GM19452 (cell line): ENCODE measurements around the gene SHC1.
A peak's percentile ranks its signal among the peaks of the same experiment; 100 is the strongest.

Experiments
- ATAC-seq: cut with Tn5 transposase; IDR thresholded peaks from one replicate; pipeline ENCODE4 v1.9.1; 2021; ENCODE audit not compliant: unreplicated experiment

SHC1 gene

GRCh38 chr1:154958681-154959425 lies 11.7 kb downstream of the SHC1 start:
- ATAC-seq, result no peak

GRCh38 chr1:154958036-154958435 lies 12.5 kb downstream of the SHC1 start:
- ATAC-seq, result no peak

- ATAC-seq, result no peak
Observed at GRCh38 chr1:154957091-154957657, 13.4 kb downstream of the SHC1 start.

- ATAC-seq, result no peak
Observed at GRCh38 chr1:154956544-154956941, 14.0 kb downstream of the SHC1 start.

- ATAC-seq, result peak; percentile 58
Observed at GRCh38 chr1:154955718-154956543, 14.6 kb downstream of the SHC1 start, which contains the start of gene PBXIP1. Gene PBXIP1 (minus strand): TSS chr1:154956099. CDS start chr1:154953721, 2,378 bp downstream.

- ATAC-seq, result peak; percentile 55
Observed at GRCh38 chr1:154955039-154955717, 15.4 kb downstream of the SHC1 start.

- ATAC-seq, result no peak
Observed at GRCh38 chr1:154954541-154954940, 16.0 kb downstream of the SHC1 start.

- ATAC-seq, result no peak
Observed at GRCh38 chr1:154953611-154954038, 16.9 kb downstream of the SHC1 start.

- ATAC-seq, result no peak
Observed at GRCh38 chr1:154952664-154953063, 17.9 kb downstream of the SHC1 start.

- no peak for ATAC-seq
Observed at GRCh38 chr1:154951901-154952657, 18.5 kb downstream of the SHC1 start.

GRCh38 chr1:154948079-154948478 lies 22.5 kb downstream of the SHC1 start:
- no peak for ATAC-seq

GRCh38 chr1:154945962-154946850 lies 24.3 kb downstream of the SHC1 start:
- no peak for ATAC-seq

- ATAC-seq, result no peak
Observed at GRCh38 chr1:154945160-154945961, 25.2 kb downstream of the SHC1 start.

- no peak for ATAC-seq
Observed at GRCh38 chr1:154944401-154945159, 26.0 kb downstream of the SHC1 start.

GRCh38 chr1:154943649-154944400 lies 26.7 kb downstream of the SHC1 start:
- ATAC-seq, result no peak

- no peak for ATAC-seq
Observed at GRCh38 chr1:154941333-154942013, 29.1 kb downstream of the SHC1 start.
